Effector CD4-positive, alpha-beta T cell (primary cell): Measurements from ENCODE around the gene UBE3D.
"Not testable (repeated sequence)": the region's sequence is repeated elsewhere in the genome, so short reads cannot be mapped to it uniquely, and the experiment has no call there.

ENCODE experiments used
- DNase-seq: peaks from one replicate; pipeline ENCODE4 v3.0.0-alpha.2; 2020

UBE3D gene

DNA sequence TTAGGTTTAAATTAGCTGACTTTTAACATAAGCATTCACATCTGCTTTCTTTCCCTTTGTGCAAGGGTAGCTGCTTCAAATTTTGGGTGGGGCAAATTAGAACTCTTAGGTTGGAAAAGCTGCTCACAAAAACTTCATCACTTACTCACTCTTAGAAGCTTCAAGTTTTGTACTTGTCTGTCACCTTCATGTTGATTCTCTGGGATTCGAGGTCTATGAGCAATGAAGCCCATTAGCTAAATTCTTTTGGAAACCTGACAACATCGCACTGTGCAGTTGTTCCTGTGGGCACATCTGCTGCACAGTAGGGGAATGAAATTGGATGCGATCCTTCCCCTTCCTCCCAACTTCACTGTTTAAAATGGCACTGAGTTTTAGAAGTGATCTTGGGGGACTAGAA, 156.1 kb downstream of the UBE3D start:
- no peak for DNase-seq

DNA sequence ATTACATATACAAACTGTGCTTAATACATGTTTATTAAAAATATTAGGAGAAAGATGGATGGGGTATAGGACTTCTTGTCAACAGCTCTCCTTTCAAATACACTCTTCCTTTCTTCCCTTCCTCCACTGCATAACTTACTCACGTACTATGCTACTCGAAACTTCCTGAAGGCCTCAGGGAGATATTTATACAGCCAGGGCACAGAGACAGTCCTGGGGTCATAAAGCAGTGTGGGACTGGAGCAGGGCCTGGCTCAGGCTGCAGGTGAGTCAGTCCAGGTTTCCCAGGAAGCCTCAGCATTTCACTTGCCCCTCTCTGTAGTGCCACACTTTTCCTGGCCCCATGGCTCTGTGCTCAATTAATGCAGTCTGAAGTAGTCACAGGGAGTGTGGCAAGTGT, 157.0 kb downstream of the UBE3D start:
- DNase-seq: no peak

DNA sequence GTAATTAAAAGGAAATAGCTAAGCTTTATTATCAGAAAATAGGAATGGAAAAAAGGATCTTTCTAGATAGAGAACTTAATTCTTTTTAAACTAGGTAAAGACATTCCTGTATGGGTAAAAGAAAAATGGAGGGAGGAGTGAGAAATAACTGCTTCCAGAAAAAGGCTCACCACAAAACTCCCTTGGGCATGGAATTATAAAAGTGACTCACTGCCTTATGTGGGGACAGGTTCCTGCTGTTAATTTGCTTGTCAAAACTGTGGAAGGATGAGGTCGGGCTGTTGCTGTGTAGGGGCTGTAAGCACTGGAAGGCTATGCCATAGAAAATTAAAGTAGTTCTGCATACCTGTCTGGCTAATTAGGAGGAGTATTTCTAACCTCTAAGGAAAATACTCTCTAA, 158.7 kb downstream of the UBE3D start:
- no peak for DNase-seq

DNA sequence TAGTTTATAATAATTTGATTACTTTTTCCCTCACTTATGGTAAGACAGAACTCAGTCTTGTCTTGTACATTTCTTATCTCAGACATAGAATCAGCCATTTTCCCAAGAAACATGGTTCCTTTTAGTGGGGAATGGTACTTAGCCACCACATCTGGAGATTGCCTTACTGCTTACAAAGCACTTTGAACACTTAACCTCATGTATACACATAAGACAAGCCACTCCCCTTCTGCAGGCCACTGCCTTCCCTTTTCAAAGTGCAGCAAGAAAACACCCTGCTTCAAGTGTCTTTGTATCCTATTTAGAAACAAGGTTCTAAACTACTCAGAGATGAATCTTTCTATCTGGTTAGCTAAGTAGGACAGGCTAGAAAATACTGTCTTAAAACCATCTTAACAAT, 159.2 kb downstream of the UBE3D start:
- no peak for DNase-seq

DNA sequence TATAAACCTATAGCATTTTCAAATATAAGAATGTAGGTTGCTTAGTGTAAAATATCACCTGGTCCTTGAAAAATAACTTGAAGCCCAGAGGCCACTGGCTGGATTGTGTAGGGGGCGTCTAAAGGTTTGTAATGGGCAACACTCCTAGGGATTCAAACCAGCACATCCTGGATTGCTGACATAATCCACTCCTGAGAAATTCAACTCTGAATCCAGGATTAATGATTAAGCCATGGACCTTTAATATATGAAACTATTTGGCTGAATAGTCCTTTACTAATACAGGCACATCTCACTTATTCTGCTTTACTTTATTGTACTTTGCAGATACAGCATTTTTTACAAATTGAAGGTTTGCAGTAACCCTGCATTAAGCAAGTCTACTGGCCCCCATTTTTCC, 160.8 kb downstream of the UBE3D start:
- no peak for DNase-seq

DNA sequence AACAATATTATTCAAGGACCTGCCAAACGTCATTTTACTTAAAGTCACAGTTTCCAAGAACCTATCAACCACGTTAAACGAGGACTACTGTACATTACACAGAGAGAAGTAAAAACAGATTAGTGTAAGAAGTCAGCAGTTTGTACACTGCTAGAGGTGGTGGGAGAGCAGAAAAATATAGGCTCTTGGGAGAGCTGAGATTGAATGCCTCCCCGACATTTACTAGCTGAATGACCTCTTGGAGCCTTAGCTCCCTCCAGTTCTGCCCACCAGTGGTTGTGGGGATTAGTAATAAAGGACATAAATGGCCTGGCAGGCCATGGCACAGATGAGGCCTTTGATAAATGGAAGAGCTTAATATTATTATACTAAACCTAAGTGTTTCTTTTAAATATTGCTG, 161.4 kb downstream of the UBE3D start:
- no peak for DNase-seq

DNA sequence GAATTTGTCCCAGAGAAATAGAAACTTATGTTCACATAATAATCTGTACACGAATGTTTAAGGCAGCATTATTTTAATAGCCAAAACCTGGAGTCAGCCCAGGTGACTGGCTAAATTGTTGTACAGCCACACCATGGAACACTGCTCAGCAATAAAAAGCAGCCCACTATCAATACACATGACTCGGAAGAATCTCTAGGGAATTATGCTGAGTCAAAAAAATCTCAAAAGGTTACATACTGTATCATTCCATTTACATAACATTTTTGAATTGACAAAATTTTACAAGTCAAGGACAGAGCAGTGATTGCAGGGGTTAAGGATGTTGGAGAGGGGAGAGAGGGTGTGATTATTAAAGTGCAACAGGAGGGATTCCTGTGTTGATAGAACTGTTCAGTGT, 163.4 kb downstream of the UBE3D start:
- DNase-seq: no peak

DNA sequence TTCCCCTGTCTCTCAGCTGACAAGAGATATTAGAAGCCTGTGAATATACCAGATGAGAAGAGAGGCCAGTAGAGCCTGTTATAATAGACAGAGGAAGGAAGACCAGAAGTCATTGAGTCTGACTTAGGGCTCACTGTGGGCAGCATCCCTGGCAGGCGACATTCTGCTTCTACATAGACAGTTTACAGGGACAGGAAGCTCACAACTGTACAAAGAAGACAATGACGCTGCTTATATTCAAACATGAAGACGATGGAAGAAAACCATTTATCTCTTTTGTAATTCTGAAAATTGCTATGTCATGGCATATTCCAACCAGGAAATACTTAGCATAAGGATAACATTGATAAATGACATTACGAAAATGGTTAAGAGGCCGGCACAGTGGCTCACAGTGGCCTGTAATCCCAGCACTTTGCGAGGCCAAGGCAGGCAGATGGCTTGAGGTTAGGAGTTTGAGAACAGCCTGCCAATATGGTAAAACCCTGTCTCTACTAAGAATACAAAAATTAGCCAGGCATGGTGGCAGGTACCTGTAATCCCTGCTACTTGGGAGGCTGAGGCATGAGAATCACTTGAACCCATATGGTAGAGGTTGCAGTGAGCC, 170.9 kb downstream of the UBE3D start:
- DNase-seq: no peak

DNA sequence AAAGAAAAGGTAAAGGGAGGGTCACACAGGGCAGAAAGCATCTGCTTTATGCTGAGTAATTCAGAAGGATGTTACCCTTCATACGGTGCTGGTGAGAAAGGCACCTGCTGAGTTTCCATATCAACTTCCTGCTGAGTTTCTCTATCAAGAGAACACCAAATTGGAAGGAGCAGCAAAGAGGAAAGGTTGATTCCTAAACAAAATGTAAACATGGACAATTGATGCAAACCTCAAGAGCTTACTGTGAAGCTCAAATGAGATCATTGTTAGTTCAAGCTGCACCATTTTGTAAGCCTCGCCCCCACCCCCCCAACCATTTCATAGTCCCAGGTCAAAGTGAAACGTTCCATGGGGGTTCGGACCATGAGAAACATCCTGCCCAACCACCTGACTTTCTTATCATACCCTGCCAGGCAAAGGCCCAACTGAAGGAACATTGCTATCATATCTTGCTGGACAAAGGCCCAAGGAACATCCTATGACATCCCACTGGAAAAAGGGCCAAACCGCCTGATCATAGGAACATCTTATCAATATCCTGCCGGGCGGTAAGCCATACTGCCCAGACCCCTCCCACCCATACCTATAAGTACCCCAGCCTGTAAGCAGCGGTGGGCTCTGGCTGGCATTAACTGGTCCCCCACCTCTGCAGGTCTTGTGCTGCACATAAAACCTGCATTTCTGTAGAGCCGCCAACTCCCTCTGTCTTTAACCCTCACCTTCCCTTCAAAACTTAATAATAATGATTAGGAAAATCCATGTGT, 171.6 kb downstream of the UBE3D start:
- DNase-seq: no peak

DNA sequence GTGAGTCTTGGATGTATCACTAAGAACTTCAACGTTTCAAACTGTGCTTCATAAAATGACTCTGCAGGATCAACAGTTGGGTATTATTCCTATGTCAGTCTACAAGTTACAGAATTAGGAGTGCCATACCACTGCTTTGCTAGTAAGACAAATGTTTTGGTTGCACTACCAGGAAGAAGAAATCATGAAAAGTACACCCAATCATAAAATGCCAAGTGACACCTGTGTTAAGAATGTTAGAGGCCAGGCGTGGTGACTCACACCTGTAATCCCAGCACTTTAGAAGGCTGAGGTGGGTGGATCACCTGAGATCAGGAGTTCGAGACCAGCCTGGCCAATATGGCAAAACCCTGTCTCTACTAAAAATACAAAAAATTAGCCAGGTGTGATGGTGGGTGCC, 174.1 kb downstream of the UBE3D start:
- DNase-seq: not testable (repeated sequence)

DNA sequence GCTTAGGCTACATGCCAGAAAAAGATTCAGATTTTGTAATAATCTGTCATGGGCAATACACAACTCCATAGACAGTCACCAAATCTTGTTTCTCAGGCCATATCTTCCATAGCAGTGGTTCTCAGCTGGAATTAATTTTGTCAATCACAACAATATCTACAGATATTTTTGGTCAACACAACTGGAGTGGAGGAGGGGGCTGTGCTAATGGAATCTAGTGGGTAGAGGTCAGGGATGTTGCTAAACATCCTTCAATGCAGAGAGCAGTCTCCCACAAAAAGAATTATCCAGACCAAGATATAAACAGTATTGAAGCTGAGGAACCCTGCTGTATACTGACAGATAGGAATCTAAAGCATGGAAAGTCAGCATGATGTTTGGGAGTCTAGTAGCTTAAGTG, 174.6 kb downstream of the UBE3D start:
- no peak for DNase-seq

DNA sequence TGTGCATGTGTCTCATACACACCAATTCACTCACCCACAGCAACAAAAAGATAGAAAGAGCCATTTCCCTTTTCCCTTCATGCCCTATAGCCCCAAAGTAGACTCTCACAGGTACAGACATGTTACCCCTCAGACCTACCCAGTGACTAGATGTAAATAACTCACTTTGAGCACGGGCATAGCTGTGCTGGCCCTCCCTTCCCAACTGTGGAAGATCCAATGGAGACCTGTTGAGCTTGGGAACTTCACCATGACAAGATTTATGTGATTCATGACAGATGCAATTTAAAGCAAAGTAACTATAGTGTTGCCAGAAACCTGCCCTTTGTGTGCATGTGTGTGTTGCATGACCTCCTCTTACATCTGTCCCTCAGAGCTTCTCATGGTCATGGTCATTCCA, 175.4 kb downstream of the UBE3D start:
- no peak for DNase-seq

DNA sequence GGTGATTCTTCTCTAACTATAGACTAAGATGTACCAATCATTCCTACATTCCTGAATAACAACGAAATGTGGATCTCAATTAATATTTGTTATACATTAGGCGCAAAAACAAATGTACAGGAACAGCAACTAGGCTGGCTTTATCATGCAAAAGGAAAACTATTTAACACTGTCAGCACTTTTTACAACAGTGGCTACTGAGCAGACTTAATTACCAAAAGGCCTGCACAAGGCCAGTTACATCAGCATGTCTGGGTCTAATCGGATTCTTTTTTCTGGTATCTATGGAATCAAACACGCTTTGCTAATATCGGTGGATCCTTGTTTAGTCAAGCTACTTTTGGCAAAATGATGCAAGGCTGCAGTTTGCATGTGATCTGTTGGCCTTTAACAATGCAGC, 176.5 kb downstream of the UBE3D start:
- no peak for DNase-seq

DNA sequence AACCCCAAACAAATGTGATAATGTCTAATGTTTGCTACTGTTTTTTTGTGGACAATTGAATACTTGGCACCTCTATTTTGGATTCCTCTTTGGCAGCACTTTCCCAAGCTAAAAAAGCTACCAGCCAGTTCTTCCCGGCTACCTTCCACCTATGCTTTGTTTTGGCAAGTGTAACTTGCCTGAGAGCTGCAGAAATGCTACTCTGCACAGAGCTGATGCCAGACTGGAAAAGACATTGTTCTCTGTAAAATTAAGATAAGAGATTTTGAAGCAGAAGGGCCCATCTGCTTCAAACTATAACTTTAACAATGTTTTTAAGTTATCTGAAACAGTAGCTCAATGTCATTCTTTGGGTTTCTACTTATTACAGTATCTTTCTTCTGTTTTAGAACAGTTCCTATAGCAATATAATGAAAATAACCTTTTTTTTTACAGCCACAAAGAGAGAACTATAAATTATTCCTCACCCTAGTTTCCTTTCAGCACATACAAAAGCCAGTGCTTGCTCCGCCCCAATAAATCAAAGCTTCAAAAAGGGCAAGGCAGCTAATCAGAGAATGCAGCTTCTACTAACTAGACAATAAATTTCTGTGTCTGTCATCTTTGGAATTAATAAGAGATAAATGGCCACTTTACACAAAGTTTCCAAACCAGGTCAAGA, 183.1 kb downstream of the UBE3D start:
- DNase-seq: no peak

DNA sequence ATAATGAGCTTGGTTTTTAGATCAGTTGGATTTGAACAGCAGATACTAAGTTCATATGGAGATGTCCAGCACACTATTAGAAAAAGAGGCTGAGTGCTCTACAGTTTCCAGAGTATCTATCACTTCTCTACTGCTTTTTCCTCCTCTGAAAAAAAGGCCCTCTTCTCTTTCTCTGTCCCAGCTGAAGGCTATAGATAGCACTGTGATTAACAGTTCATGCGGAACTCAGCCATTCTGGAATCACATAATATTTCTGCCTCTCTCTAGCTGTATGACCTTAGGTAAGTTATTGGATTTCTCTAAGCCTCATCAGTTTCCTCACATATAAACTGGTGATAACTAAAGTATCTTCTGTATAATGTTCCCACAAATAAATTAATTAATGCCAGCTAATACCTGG, 184.1 kb downstream of the UBE3D start:
- no peak for DNase-seq

DNA sequence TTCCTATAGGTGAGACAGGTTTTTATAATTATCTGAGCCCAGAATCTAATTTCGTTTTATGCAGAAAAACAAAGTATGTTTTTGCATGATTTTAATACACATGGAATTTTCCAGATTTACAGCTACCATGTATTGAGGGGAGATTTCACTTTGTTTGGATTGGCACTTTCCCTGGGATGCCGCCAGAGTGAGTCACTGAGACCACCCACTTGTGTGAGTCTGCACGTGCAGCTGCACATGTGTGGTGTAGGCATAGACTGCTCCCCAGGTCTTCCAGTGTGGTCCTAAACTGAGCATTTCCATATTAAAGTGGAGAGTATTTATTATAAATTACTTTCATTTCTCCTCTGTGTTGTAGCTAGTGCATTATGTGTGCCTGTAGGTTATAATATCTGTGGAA, 186.8 kb downstream of the UBE3D start:
- no peak for DNase-seq

DNA sequence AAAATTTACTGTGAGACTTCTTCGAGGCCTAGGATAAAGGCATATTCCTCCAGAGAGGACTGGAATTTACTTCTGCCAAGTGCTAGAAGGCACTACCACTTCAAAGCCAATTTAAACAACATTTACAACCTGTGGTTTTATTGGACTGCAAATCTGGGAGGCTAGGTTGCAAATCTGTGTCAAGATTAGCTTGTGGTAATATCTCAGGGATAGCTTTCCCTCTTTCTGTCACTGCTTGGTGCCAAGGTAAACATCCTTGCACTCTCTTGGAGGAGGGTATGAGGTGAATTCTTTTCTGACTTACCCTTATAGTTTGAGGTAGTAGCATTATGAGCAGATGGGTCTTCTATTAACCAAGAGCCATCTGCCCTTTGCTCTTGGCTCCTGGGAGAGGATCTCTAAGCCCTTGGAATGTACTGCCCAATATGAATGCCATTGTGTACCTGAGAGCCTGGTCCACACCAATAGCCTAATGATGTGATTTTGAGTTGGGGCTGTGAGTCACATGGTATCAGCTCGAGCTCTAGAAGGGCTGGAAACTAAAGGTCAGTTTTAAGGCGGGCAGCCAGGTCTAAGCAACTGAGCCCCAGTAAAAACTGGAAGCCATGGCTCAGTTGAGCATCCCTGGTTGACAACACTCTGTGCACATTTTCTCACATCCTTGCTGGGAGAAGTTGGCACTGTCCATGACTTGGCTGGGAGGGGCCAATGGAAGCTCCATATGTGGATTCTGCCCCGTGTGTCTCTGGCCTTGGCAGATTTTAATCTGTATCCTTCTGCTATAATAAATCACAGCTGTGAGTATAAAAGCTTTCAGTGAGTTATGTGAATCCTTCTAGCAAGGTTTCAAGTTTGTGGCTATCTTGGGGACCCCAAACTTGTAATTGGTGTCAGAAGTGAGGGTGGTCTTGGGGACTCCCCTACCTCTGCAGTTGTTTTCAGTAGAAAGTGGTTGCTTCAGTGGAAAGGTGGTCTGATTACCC, 188.1 kb downstream of the UBE3D start:
- no peak for DNase-seq

DNA sequence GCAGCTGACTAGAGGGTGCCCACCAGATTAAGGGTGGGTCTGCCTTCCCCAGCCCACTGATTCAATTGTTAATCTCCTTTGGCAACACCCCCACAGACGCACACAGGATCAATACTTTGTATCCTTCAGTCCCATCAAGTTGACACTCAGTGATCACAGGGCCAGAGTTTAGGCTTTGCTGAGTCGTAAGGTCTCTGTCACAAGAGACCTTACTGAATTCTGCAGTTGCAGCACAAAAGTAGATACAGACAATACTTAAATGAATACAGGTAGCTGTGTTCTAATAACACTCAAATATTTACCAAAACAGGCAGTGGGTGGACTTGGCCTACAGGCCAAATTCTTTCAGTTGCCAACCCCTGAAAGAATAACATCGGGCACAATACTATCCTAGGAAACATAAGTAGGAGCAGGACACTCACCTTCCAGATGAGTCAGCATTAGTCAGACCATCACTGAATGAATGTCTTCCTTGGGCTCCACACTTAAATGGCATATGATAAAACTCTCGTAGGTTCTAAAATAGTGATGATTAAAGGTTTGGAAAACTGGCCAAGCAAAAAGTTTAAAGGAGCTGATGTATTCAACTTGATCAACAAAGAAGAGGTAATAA, 190.0 kb downstream of the UBE3D start:
- no peak for DNase-seq

DNA sequence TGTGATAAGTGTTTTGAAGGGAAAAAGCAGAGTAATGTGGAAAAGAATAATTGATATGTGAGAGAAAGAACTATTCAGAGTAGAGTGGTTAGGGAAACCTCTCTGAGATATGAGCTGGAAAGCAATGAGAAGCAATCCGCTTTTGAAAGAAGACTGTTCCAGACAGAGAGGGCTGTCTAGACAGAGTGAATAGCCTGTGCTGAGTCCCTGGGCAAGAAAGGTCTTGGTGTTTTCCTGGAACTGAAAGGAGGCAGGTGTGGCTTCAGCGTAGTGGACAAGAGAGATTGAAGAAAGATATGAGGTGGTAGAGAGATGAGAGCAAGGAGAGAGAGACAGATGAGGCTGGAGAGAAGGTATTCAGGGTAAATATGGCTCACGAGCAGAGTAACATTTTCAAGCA, 190.8 kb downstream of the UBE3D start:
- DNase-seq: no peak

DNA sequence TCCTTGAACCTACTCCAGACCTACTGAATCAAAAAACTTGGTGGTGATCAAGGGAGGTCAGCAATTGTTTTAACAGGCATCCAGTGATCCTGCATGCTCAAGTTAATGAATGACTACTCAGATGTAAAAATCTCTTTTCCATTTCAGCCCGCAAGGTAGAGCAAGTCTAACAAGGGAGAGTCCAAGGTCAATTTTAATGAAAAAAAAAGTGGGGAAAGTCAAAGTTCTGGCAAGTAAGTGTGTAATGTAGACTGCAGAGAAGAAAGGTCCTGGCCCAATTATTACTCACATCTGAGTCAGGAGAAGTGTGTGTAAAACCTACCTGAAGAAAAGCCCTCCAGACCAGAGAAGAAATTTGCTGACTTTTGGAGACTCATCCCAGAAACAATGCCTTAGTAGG, 193.5 kb downstream of the UBE3D start:
- DNase-seq: no peak

DNA sequence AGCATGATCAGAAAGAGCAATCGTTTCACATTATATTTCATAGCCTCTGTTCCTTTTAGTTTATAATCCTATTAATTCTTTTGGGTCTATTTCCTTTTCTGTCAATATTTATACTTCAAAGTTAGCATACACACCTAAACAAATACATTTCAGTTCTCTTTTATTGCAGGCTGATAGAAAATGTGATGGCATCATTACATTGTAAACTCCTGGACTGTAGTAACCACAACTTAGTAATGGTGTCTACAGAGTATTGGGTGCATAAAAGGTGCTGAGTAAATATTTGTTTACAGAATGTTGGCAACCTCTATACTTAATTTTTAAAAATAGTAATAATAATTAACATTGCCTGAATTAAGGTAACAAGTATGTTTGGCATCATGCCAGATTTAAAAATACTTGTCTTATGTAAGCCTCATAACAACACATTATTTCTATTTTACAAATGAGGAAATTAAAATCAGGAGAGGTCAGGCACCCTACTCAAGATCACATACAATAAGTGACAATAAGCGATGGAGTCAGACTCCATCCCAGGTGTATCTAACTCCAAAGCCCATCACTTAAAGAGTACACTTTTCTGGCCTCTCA, 195.0 kb downstream of the UBE3D start:
- no peak for DNase-seq

DNA sequence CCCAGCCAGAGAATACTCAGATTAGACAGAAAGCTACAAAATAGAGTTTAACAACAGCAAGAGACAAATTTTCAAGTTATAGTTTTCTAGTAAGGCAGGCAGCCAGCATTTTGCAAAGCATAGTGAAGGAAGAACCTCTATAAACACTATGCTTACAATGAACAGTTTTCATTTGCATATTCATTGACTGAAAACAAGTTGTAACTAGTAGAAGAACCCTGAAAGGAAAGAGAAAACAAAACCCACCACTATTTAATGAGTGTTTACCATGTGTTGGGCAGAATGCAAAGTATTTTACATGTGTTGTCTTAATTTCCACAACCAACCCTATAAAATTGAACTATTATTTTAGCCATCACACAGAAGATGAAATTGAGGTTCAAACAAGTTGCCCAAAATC, 196.1 kb downstream of the UBE3D start:
- DNase-seq: no peak
